Liver (tissue), 9 donors: ENCODE measurements around the gene PRR30. TPM values are rescaled to one million over a fixed set of nuclear protein-coding genes. Genes with fewer than 3 reads are reported as not detected.

Source experiments
- DNase-seq: peaks from one replicate; pipeline ENCODE4 v3.0.0-alpha.2; 2017; ENCODE audit warnings: low spot score
- H3K27ac ChIP-seq, 2 donors: one replicate each; pipeline ENCODE4 v1.7.0; 2013; ENCODE audit warnings: inconsistent platforms in 2 of 2, low read length in 2 of 2, control low read depth in 1 of 2, low read depth in 1 of 2, mild to moderate bottlenecking in 1 of 2
- H3K27me3 ChIP-seq, 4 donors: one replicate each; pipeline versions ENCODE4 v1.6.1 to v1.7.0; 2013; ENCODE audit warnings: low read length in 3 of 4, inconsistent platforms in 1 of 4, mild to moderate bottlenecking in 1 of 4, moderate library complexity in 1 of 4; ENCODE audit not compliant: control insufficient read depth in 4 of 4, insufficient read depth in 4 of 4
- H3K36me3 ChIP-seq, 4 donors: one replicate each; pipeline versions ENCODE4 v1.6.1 to v1.7.0; 2013; ENCODE audit warnings: low read length in 3 of 4, mild to moderate bottlenecking in 3 of 4, low read depth in 1 of 4, moderate library complexity in 1 of 4; ENCODE audit not compliant: control insufficient read depth in 4 of 4, insufficient read depth in 3 of 4
- H3K4me1 ChIP-seq, 4 donors: one replicate each; pipeline versions ENCODE4 v1.6.1 to v1.7.0; 2013; ENCODE audit warnings: low read length in 3 of 4, mild to moderate bottlenecking in 3 of 4, moderate library complexity in 1 of 4; ENCODE audit not compliant: control insufficient read depth in 4 of 4, insufficient read depth in 4 of 4
- H3K4me3 ChIP-seq, 3 donors: one replicate each; pipeline versions ENCODE4 v1.6.1 to v1.7.0; 2013; ENCODE audit warnings: low read length in 3 of 3, control low read depth in 1 of 3, low read depth in 1 of 3, mild to moderate bottlenecking in 1 of 3
- H3K9ac ChIP-seq, 2 donors: one replicate each; pipeline ENCODE4 v1.7.0; 2013; ENCODE audit warnings: low read length in 2 of 2, mild to moderate bottlenecking in 2 of 2, moderate library complexity in 2 of 2, control low read depth in 1 of 2, low read depth in 1 of 2
- H3K9me3 ChIP-seq, 4 donors: one replicate each; pipeline versions ENCODE4 v1.6.1 to v1.7.0; 2013; ENCODE audit warnings: low read length in 3 of 4; ENCODE audit not compliant: control insufficient read depth in 4 of 4
- CTCF ChIP-seq: fragments of 150-350 bp; IDR thresholded peaks from 2 replicates; pipeline ENCODE4 v1.5.1; 2017; ENCODE audit warnings: improper control_type of control experiment, low read depth, low read length; ENCODE audit not compliant: missing input control
- EGR1 ChIP-seq, 2 donors: IDR thresholded peaks; 2 replicates each; pipeline ENCODE4 v1.6.1; 2016 to 2018; ENCODE audit warnings: antibody characterized with exemption in 2 of 2, low read depth in 2 of 2
- FOXA1 ChIP-seq: IDR thresholded peaks from 2 replicates; pipeline ENCODE4 v1.6.1; 2016; ENCODE audit warnings: antibody characterized with exemption
- FOXA2 ChIP-seq: IDR thresholded peaks from 2 replicates; pipeline ENCODE4 v1.6.1; 2016; ENCODE audit warnings: antibody characterized with exemption
- GABPA ChIP-seq, 2 donors: IDR thresholded peaks in 1 of 2; conservative IDR thresholded peaks in 1 of 2; 2 replicates each; pipeline ENCODE4 v1.6.1; 2016; ENCODE audit warnings: antibody characterized with exemption in 2 of 2, mild to moderate bottlenecking in 1 of 2, moderate library complexity in 1 of 2
- HNF4A ChIP-seq, 2 donors: conservative IDR thresholded peaks; 2 replicates each; pipeline ENCODE4 v1.6.1; 2016; ENCODE audit warnings: antibody characterized with exemption in 2 of 2, mild to moderate bottlenecking in 2 of 2
- HNF4G ChIP-seq: IDR thresholded peaks from 2 replicates; pipeline ENCODE4 v1.6.1; 2016; ENCODE audit warnings: antibody characterized with exemption
- JUND ChIP-seq, 2 donors: IDR thresholded peaks; 2 replicates each; pipeline ENCODE4 v1.6.1; 2016; ENCODE audit warnings: antibody characterized with exemption in 2 of 2
- MAX ChIP-seq: IDR thresholded peaks from 2 replicates; pipeline ENCODE4 v1.6.1; 2016; ENCODE audit warnings: antibody characterized with exemption
- NR2F2 ChIP-seq: IDR thresholded peaks from 2 replicates; pipeline ENCODE4 v1.6.1; 2016; ENCODE audit warnings: antibody characterized with exemption
- RAD21 ChIP-seq, 2 donors: IDR thresholded peaks; 2 replicates each; pipeline ENCODE4 v1.6.1; 2016; ENCODE audit warnings: antibody characterized with exemption in 2 of 2, mild to moderate bottlenecking in 2 of 2
- RXRA ChIP-seq, 2 donors: IDR thresholded peaks; 2 replicates each; pipeline ENCODE4 v1.6.1; 2017 to 2018; ENCODE audit warnings: antibody characterized with exemption in 2 of 2, mild to moderate bottlenecking in 1 of 2
- SP1 ChIP-seq: IDR thresholded peaks from 2 replicates; pipeline ENCODE4 v1.6.1; 2018; ENCODE audit warnings: antibody characterized with exemption, mild to moderate bottlenecking
- TAF1 ChIP-seq: conservative IDR thresholded peaks from 2 replicates; pipeline ENCODE4 v1.6.1; 2016; ENCODE audit warnings: antibody characterized with exemption, mild to moderate bottlenecking
- YY1 ChIP-seq: IDR thresholded peaks from 2 replicates; pipeline ENCODE4 v1.6.1; 2016; ENCODE audit warnings: antibody characterized with exemption, mild to moderate bottlenecking
- ZBTB33 ChIP-seq: IDR thresholded peaks from 2 replicates; pipeline ENCODE4 v1.6.1; 2016; ENCODE audit warnings: antibody characterized with exemption
- WGBS: extraction: QIAGEN DNeasy Blood & Tissue Kit; methylation state at CpG from one replicate; pipeline ENCODE4 v1.1.7; 2013; 5-methylcytosine and 5-hydroxymethylcytosine counted together
- polyA plus RNA-seq, 2 donors: library from polyadenylated mRNA; stranded (reverse) in 1 of 2; unstranded in 1 of 2; fragments of 200-250 nt in 1 of 2; fragments of >200 nt in 1 of 2; fragmentation: Nextera tagmentation in 1 of 2; extraction: Ambion mirVana in 1 of 2; gene quantifications; one replicate each; pipeline versions ENCODE4 v1.2.1 to v1.2.3, GENCODE V29; 2013 to 2015
- total RNA-seq, 2 donors: library from RNA; depleted of rRNA; stranded (reverse); fragments of >200 nt; gene quantifications; one replicate each; pipeline ENCODE4 v1.2.3, GENCODE V29; 2014
- TF ChIP-seq, protein P1 (sequence below): IDR thresholded peaks from 2 replicates; pipeline ENCODE4 v1.6.1; 2016; ENCODE audit warnings: antibody characterized with exemption
- TF ChIP-seq, protein P2 (sequence below): IDR thresholded peaks from 2 replicates; pipeline ENCODE4 v1.6.1; 2016; ENCODE audit warnings: antibody characterized with exemption, mild to moderate bottlenecking
- donor health status: healthy.
- donor health status: healthy.
- donor health status: healthy.
- donor health status: healthy.
- donor health status: healthy.

The PRR30 gene
- total and polyA plus RNA-seq, 4 donors: not detected

- Histone ChIP-seq H3K9me3 (no peaks in the 10 kb centered on the region), H3K27me3 (no peaks in the 10 kb centered on the region), H3K36me3 (no peaks in the 10 kb centered on the region), H3K9ac (peak overlapping the region; percentile 31 to 45), H3K4me3 (no peak overlapping the region), H3K4me1 (peaks cover 12 to 32% (median 17%) of the 10 kb centered on the region in 4 donors), H3K27ac (peak overlapping the region; percentile 92 to 97)
- TF ChIP-seq GABPA (IDR thresholded peaks at IDR 0.05 in 1 of 2, conservative IDR thresholded peaks at IDR 0.05 in 1 of 2) (no peak), FOXA2 (no peak), CTCF (no peak), RAD21 (IDR thresholded peaks at IDR 0.05) (no peak), YY1 (no peak), HNF4A (conservative IDR thresholded peaks at IDR 0.05) (peak; percentile 31 to 49), HNF4G (no peak), SP1 (peak; percentile 43), NR2F2 (peak; percentile 43), TAF1 (no peak), MAX (no peak), JUND (IDR thresholded peaks at IDR 0.05) (no peak), FOXA1 (no peak), EGR1 (IDR thresholded peaks at IDR 0.05; ENCODE audit: low read depth in 2 of 2) (no peak), RXRA (IDR thresholded peaks at IDR 0.05) (peak; percentile 72 to 75), ZBTB33 (no peak)
- TF ChIP-seq, protein P1, sequence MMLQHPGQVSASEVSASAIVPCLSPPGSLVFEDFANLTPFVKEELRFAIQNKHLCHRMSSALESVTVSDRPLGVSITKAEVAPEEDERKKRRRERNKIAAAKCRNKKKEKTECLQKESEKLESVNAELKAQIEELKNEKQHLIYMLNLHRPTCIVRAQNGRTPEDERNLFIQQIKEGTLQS: no peak
- TF ChIP-seq, protein P2, sequence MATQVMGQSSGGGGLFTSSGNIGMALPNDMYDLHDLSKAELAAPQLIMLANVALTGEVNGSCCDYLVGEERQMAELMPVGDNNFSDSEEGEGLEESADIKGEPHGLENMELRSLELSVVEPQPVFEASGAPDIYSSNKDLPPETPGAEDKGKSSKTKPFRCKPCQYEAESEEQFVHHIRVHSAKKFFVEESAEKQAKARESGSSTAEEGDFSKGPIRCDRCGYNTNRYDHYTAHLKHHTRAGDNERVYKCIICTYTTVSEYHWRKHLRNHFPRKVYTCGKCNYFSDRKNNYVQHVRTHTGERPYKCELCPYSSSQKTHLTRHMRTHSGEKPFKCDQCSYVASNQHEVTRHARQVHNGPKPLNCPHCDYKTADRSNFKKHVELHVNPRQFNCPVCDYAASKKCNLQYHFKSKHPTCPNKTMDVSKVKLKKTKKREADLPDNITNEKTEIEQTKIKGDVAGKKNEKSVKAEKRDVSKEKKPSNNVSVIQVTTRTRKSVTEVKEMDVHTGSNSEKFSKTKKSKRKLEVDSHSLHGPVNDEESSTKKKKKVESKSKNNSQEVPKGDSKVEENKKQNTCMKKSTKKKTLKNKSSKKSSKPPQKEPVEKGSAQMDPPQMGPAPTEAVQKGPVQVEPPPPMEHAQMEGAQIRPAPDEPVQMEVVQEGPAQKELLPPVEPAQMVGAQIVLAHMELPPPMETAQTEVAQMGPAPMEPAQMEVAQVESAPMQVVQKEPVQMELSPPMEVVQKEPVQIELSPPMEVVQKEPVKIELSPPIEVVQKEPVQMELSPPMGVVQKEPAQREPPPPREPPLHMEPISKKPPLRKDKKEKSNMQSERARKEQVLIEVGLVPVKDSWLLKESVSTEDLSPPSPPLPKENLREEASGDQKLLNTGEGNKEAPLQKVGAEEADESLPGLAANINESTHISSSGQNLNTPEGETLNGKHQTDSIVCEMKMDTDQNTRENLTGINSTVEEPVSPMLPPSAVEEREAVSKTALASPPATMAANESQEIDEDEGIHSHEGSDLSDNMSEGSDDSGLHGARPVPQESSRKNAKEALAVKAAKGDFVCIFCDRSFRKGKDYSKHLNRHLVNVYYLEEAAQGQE: no peak
- WGBS: 30% methylated on average over 3 of the region's 3 CpGs
- DNase-seq: no peak
These were observed 40.3 kb upstream of the PRR30 start for GRCh38 chr2:27179344-27180000.
